Activated T-helper 1 cell treated with anti-CD3 and anti-CD28 coated beads, Interleukin-12 subunit alpha, Interleukin-12 subunit beta, Interleukin-2, Interleukin-4 antibody, amounts not matched to agents 30 ng/mL and 10 ng/mL and 1 ng/mL, durations not matched to agents 14 hours and 24 hours and 36 hours (primary cell): ENCODE data around the gene NOL4L. TPM values are rescaled to one million over a fixed set of nuclear protein-coding genes. Genes with fewer than 3 reads are reported as not detected.
A peak's percentile ranks its signal among the peaks of the same experiment; 100 is the strongest.

Source experiments
- DNase-seq: peaks from one replicate; pipeline ENCODE4 v3.0.0; 2021; ENCODE audit warnings: low spot score
- H3K27ac Mint-ChIP-seq: one replicate; pipeline ENCODE4 v1.8.0; 2021; ENCODE audit warnings: mild to moderate bottlenecking, mixed read lengths
- H3K27me3 Mint-ChIP-seq: one replicate; pipeline ENCODE4 v1.8.0; 2022; ENCODE audit warnings: mild to moderate bottlenecking, moderate library complexity, mixed read lengths; ENCODE audit not compliant: insufficient read depth
- H3K36me3 Mint-ChIP-seq: one replicate; pipeline ENCODE4 v1.8.0; 2021; ENCODE audit warnings: low read depth, mixed read lengths
- H3K4me1 Mint-ChIP-seq: one replicate; pipeline ENCODE4 v1.8.0; 2021; ENCODE audit warnings: low read depth, mixed read lengths
- H3K4me3 Mint-ChIP-seq: one replicate; pipeline ENCODE4 v1.8.0; 2021; ENCODE audit warnings: mild to moderate bottlenecking, moderate library complexity, mixed read lengths
- H3K9me3 Mint-ChIP-seq: one replicate; pipeline ENCODE4 v1.8.0; 2021; ENCODE audit warnings: mixed read lengths
- intact Hi-C: fragments of 100-400 bp; cut with micrococcal nuclease; formaldehyde crosslinking; loops from one replicate; pipeline ENCODE4 v1.15.1; 2024
- total RNA-seq: library from RNA; stranded (reverse); gene quantifications from 2 replicates; pipeline ENCODE4 v1.2.3, GENCODE V29; 2022

Gene NOL4L
- 10.3 and 14.3 TPM in 2 replicates for total RNA-seq

- Mint-ChIP-seq H3K36me3 (no peaks in the 10 kb centered on the region), H3K4me3 (peak within 1 kb of the TSS; percentile 90), H3K9me3 (no peaks in the 10 kb centered on the region), H3K4me1 (peaks cover 29% of the 10 kb centered on the region), H3K27ac (peak within 1 kb of the TSS; percentile 81), H3K27me3 (peaks cover 21% of the 10 kb centered on the region)
- DNase-seq, result peak; percentile 17
- intact Hi-C loops, result no loop called here
Observed at GRCh38 chr20:32585011-32585585, at the start of gene NOL4L. Gene NOL4L, minus strand, starts transcription at chr20:32585333. Its CDS starts 443 bp downstream, at chr20:32584890.

- H3K4me3 Mint-ChIP-seq, result no peak overlapping the region
- H3K27ac Mint-ChIP-seq, result no peak overlapping the region
- no peaks in the 10 kb centered on the region for H3K9me3 Mint-ChIP-seq
- no peaks in the 10 kb centered on the region for H3K36me3 Mint-ChIP-seq
- DNase-seq, result no peak
- intact Hi-C loops, result no loop called here
- no peaks in the 10 kb centered on the region for H3K4me1 Mint-ChIP-seq
- peaks cover 8% of the 10 kb centered on the region for H3K27me3 Mint-ChIP-seq
Observed at GRCh38 chr20:32634041-32634805, 49.1 kb upstream of the NOL4L start.

GRCh38 chr20:32632461-32633354 is 47.6 kb upstream of the NOL4L start:
- H3K27me3 Mint-ChIP-seq, result peaks cover 3% of the 10 kb centered on the region
- no peaks in the 10 kb centered on the region for H3K4me1 Mint-ChIP-seq
- intact Hi-C loops, result no loop called here
- no peak overlapping the region for H3K4me3 Mint-ChIP-seq
- no peak overlapping the region for H3K27ac Mint-ChIP-seq
- no peaks in the 10 kb centered on the region for H3K9me3 Mint-ChIP-seq
- DNase-seq, result no peak
- no peaks in the 10 kb centered on the region for H3K36me3 Mint-ChIP-seq

GRCh38 chr20:32631933-32632460 is 46.9 kb upstream of the NOL4L start:
- H3K9me3 Mint-ChIP-seq, result no peaks in the 10 kb centered on the region
- no peak for DNase-seq
- H3K4me3 Mint-ChIP-seq, result no peak overlapping the region
- H3K4me1 Mint-ChIP-seq, result no peaks in the 10 kb centered on the region
- intact Hi-C loops, result no loop called here
- H3K27me3 Mint-ChIP-seq, result peaks cover 3% of the 10 kb centered on the region
- H3K27ac Mint-ChIP-seq, result no peak overlapping the region
- H3K36me3 Mint-ChIP-seq, result no peaks in the 10 kb centered on the region

- Mint-ChIP-seq H3K27ac (no peak overlapping the region), H3K9me3 (no peaks in the 10 kb centered on the region), H3K4me3 (no peak overlapping the region), H3K27me3 (peaks cover 3% of the 10 kb centered on the region), H3K4me1 (no peaks in the 10 kb centered on the region), H3K36me3 (no peaks in the 10 kb centered on the region)
- no peak for DNase-seq
- intact Hi-C loops, result no loop called here
Observed at GRCh38 chr20:32629813-32630212, 44.7 kb upstream of the NOL4L start.

GRCh38 chr20:32628960-32629530 is 43.9 kb upstream of the NOL4L start:
- intact Hi-C loops, result no loop called here
- DNase-seq, result no peak
- H3K27ac Mint-ChIP-seq, result no peak overlapping the region

GRCh38 chr20:32626859-32627636 is 41.9 kb upstream of the NOL4L start:
- intact Hi-C loops, result no loop called here
- Mint-ChIP-seq H3K4me1 (no peaks in the 10 kb centered on the region), H3K27ac (no peak overlapping the region), H3K4me3 (no peak overlapping the region), H3K27me3 (peaks cover 1% of the 10 kb centered on the region), H3K9me3 (no peaks in the 10 kb centered on the region), H3K36me3 (no peaks in the 10 kb centered on the region)
- DNase-seq, result no peak

More at GRCh38 chr20:32628960-32629530, 43.9 kb upstream of the NOL4L start:
- Mint-ChIP-seq H3K4me3 (no peak overlapping the region), H3K9me3 (no peaks in the 10 kb centered on the region), H3K27me3 (peaks cover 5% of the 10 kb centered on the region), H3K36me3 (no peaks in the 10 kb centered on the region), H3K4me1 (no peaks in the 10 kb centered on the region)

GRCh38 chr20:32626407-32626806 is 41.3 kb upstream of the NOL4L start:
- no peak for DNase-seq
- Mint-ChIP-seq H3K4me3 (no peak overlapping the region), H3K4me1 (no peaks in the 10 kb centered on the region), H3K36me3 (no peaks in the 10 kb centered on the region), H3K27me3 (peaks cover 5% of the 10 kb centered on the region), H3K27ac (no peak overlapping the region), H3K9me3 (no peaks in the 10 kb centered on the region)
- intact Hi-C loops, result no loop called here

- Mint-ChIP-seq H3K36me3 (no peaks in the 10 kb centered on the region), H3K27ac (no peak overlapping the region), H3K27me3 (peaks cover 5% of the 10 kb centered on the region), H3K4me3 (no peak overlapping the region), H3K4me1 (no peaks in the 10 kb centered on the region), H3K9me3 (no peaks in the 10 kb centered on the region)
- intact Hi-C loops, result no loop called here
- no peak for DNase-seq
Observed at GRCh38 chr20:32625996-32626395, 40.9 kb upstream of the NOL4L start.

GRCh38 chr20:32624687-32625345 is 39.7 kb upstream of the NOL4L start:
- Mint-ChIP-seq H3K9me3 (no peaks in the 10 kb centered on the region), H3K4me1 (no peaks in the 10 kb centered on the region), H3K4me3 (no peak overlapping the region), H3K27me3 (peaks cover 7% of the 10 kb centered on the region), H3K36me3 (no peaks in the 10 kb centered on the region), H3K27ac (no peak overlapping the region)
- DNase-seq, result no peak
- intact Hi-C loops, result no loop called here

- DNase-seq, result no peak
- no peaks in the 10 kb centered on the region for H3K4me1 Mint-ChIP-seq
- H3K4me3 Mint-ChIP-seq, result no peak overlapping the region
- H3K27me3 Mint-ChIP-seq, result peaks cover 11% of the 10 kb centered on the region
- H3K27ac Mint-ChIP-seq, result no peak overlapping the region
- H3K36me3 Mint-ChIP-seq, result no peaks in the 10 kb centered on the region
- no peaks in the 10 kb centered on the region for H3K9me3 Mint-ChIP-seq
- intact Hi-C loops, result no loop called here
Observed at GRCh38 chr20:32623667-32624157, 38.6 kb upstream of the NOL4L start.
